ENCODE data around the gene PJA2. TPM values are rescaled to one million over a fixed set of nuclear protein-coding genes. Genes with fewer than 3 reads are reported as not detected.

The PJA2 gene
- total RNA-seq, 2 experiments from 2014 or later, result 88.8 to 92.9 TPM

DNA sequence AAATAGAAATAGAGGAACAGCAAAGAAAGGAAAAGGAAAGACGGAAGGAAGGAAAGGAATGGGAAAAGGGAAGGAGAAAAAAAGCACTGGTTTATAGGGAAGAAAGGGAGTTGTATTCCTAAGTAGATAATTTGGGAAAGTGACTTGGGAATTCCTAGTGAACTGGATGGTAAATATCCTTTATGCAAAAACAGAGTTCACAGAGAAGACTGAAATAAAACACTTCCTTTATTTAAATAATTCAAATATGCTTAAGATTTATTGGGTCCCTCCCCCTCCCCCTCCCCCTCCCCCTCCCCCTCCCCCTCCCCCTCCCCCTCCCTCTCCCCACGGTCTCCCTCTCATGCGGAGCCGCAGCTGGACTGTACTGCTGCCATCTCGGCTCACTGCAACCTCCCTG lies 69.4 kb downstream of the PJA2 start:
- Mint-ChIP-seq H3K27ac (peak overlapping the region; percentile 42), H3K27me3 (no peaks in the 10 kb centered on the region), H3K4me3 (no peak overlapping the region), H3K36me3 (ENCODE audit: low read depth) (peaks cover 62% of the 10 kb centered on the region), H3K9me3 (no peaks in the 10 kb centered on the region), H3K4me1 (ENCODE audit: low read depth) (no peaks in the 10 kb centered on the region)
- TF ChIP-seq, protein P1, sequence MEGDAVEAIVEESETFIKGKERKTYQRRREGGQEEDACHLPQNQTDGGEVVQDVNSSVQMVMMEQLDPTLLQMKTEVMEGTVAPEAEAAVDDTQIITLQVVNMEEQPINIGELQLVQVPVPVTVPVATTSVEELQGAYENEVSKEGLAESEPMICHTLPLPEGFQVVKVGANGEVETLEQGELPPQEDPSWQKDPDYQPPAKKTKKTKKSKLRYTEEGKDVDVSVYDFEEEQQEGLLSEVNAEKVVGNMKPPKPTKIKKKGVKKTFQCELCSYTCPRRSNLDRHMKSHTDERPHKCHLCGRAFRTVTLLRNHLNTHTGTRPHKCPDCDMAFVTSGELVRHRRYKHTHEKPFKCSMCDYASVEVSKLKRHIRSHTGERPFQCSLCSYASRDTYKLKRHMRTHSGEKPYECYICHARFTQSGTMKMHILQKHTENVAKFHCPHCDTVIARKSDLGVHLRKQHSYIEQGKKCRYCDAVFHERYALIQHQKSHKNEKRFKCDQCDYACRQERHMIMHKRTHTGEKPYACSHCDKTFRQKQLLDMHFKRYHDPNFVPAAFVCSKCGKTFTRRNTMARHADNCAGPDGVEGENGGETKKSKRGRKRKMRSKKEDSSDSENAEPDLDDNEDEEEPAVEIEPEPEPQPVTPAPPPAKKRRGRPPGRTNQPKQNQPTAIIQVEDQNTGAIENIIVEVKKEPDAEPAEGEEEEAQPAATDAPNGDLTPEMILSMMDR (IDR thresholded peaks at IDR 0.05), result no peak
- no peaks in the 10 kb centered on the region for H3K27me3 ChIP-seq (ENCODE audit: control insufficient read depth in 1 of 2, insufficient read depth in 2 of 2, low read length in 2 of 2)
- H3K4me1 ChIP-seq (ENCODE audit: insufficient read depth, low read length), result no peaks in the 10 kb centered on the region
- ChIA-PET POLR2A (interaction anchor here (0.7 kb wide), 1 partner anchor 42 kb away, joined by 3 read pairs; no protein-coding TSS in a partner anchor), CTCF (no interaction called here)
- ATAC-seq (ENCODE audit: poor library complexity), result no peak
- DNase-seq, result no peak
- intact Hi-C loops (cut with DNase I, micrococcal nuclease), result no loop called here
- no peak overlapping the region for H3K4me3 ChIP-seq (ENCODE audit: low read length)
- H3K9me3 ChIP-seq (ENCODE audit: control insufficient read depth in 1 of 2, insufficient read depth in 1 of 2, low read length in 2 of 2), result no peaks in the 10 kb centered on the region
- peaks cover 46% of the 10 kb centered on the region for H3K36me3 ChIP-seq (ENCODE audit: insufficient read depth, low read length)
- no peak overlapping the region for H3K27ac ChIP-seq (ENCODE audit: low read depth in 1 of 2, low read length in 2 of 2)

DNA sequence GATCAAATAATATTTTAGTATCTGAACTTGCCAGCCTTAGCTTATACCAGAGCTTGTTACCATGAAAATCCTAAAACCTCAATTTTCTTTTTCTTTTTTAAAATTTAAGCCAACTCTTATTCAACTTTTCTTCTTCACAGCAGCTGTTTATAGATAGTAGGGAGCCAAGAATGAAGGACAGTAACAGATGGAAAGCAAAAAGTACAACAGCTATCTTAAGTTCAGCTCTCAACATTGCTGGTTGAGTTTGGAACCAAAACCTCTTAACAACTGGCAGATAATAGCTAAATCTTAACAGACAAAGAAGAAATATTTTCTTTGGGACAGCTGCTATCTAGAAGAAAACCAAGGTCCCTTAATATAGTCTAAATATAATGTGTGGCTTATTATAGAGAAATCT lies 74.7 kb downstream of the PJA2 start:
- DNase-seq (no peak), ATAC-seq (ENCODE audit: poor library complexity) (no peak)
- no peaks in the 10 kb centered on the region for H3K27me3 Mint-ChIP-seq
- H3K27ac ChIP-seq (ENCODE audit: low read depth in 1 of 2, low read length in 2 of 2), result peak overlapping the region in 1 of 2 donors; percentile 3
- H3K9me3 Mint-ChIP-seq, result no peaks in the 10 kb centered on the region
- intact Hi-C loops (cut with DNase I, micrococcal nuclease), result no loop called here
- TF ChIP-seq, protein P1 (IDR thresholded peaks at IDR 0.05), result no peak
- POLR2A ChIA-PET, result interaction anchor here (0.7 kb wide), 1 partner anchor 1092 kb away, joined by 3 read pairs; no protein-coding TSS in a partner anchor
- peaks cover 44% of the 10 kb centered on the region for H3K36me3 ChIP-seq (ENCODE audit: insufficient read depth, low read length)
- H3K4me3 ChIP-seq (ENCODE audit: low read length), result no peak overlapping the region
- H3K27ac Mint-ChIP-seq, result no peak overlapping the region
- no peaks in the 10 kb centered on the region for H3K9me3 ChIP-seq (ENCODE audit: control insufficient read depth in 1 of 2, insufficient read depth in 1 of 2, low read length in 2 of 2)
- H3K4me1 ChIP-seq (ENCODE audit: insufficient read depth, low read length), result no peaks in the 10 kb centered on the region
- H3K27me3 ChIP-seq (ENCODE audit: control insufficient read depth in 1 of 2, insufficient read depth in 2 of 2, low read length in 2 of 2), result no peaks in the 10 kb centered on the region
- H3K4me3 Mint-ChIP-seq, result no peak overlapping the region
- peaks cover 79% of the 10 kb centered on the region for H3K36me3 Mint-ChIP-seq (ENCODE audit: low read depth)
- no peaks in the 10 kb centered on the region for H3K4me1 Mint-ChIP-seq (ENCODE audit: low read depth)
- CTCF ChIA-PET, result no interaction called here

DNA sequence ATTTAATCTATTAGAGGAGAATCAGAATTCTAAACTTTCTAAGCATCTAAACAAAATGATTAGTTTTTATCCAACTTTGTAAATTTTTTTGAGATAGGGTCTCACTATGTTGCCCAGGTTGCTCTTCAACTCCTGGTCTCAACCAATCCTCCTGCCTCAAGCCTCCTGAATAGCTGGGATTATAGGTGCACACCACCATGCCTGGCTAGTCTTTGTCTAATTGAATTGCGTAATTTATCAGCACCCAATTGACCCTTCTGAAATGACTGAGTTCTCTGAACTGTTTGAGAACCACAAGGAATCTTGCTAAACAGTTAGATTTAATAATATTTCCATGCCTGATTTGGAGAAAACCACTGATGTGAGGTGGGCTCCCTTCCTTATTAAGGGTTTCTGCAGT lies 75.7 kb downstream of the PJA2 start:
- Histone ChIP-seq H3K4me3 (ENCODE audit: low read length) (no peak overlapping the region), H3K4me1 (ENCODE audit: insufficient read depth, low read length) (no peaks in the 10 kb centered on the region), H3K9me3 (ENCODE audit: control insufficient read depth in 1 of 2, insufficient read depth in 1 of 2, low read length in 2 of 2) (no peaks in the 10 kb centered on the region), H3K27ac (ENCODE audit: low read depth in 1 of 2, low read length in 2 of 2) (no peak overlapping the region), H3K27me3 (ENCODE audit: control insufficient read depth in 1 of 2, insufficient read depth in 2 of 2, low read length in 2 of 2) (no peaks in the 10 kb centered on the region), H3K36me3 (ENCODE audit: insufficient read depth, low read length) (peaks cover 44% of the 10 kb centered on the region)
- DNase-seq (no peak), ATAC-seq (ENCODE audit: poor library complexity) (no peak)
- CTCF ChIA-PET, result no interaction called here
- Mint-ChIP-seq H3K36me3 (ENCODE audit: low read depth) (peaks cover 68% of the 10 kb centered on the region), H3K9me3 (no peaks in the 10 kb centered on the region), H3K27ac (no peak overlapping the region), H3K27me3 (no peaks in the 10 kb centered on the region), H3K4me1 (ENCODE audit: low read depth) (no peaks in the 10 kb centered on the region), H3K4me3 (no peak overlapping the region)
- intact Hi-C loops (cut with DNase I, micrococcal nuclease), result no loop called here
- POLR2A ChIA-PET, result no interaction called here
- TF ChIP-seq, protein P1 (IDR thresholded peaks at IDR 0.05), result no peak

All from CD4-positive, alpha-beta T cell (primary cell).